MCF 10A (cell line): ENCODE measurements around the gene FERD3L. TPM values are rescaled to one million over a fixed set of nuclear protein-coding genes. Genes with fewer than 3 reads are reported as not detected.

ENCODE experiments used
- BruUV-seq: library from RNA; stranded (reverse); fragments of 400-500 nt; replicated peaks from 2 replicates; lab custom pipeline; 2021; lab: Mats Ljungman, UMichigan
- CTCF ChIA-PET: fragments of 300-600 bp; sonication (Branson Sonifier 250); formaldehyde crosslinking; extraction: SDS; loops from one replicate; lab custom pipeline; 2021; ENCODE audit warnings: antibody characterized with exemption, inconsistent platforms; lab: Yijun Ruan, JAX
- POLR2A ChIA-PET: fragments of 300-600, 350-650 bp; sonication (Branson Sonifier 250); formaldehyde crosslinking; extraction: SDS; loops from one replicate; lab custom pipeline; 2020; ENCODE audit warnings: antibody characterized with exemption, inconsistent platforms; lab: Yijun Ruan, JAX
- DNase-seq: peaks from one replicate; pipeline ENCODE4 v3.0.0-alpha.2; 2018; ENCODE audit not compliant: unreplicated experiment
- H3K27ac Mint-ChIP-seq: one replicate; pipeline ENCODE4 v1.8.0; 2022; ENCODE audit warnings: mild to moderate bottlenecking, low read depth, mixed read lengths; ENCODE audit not compliant: unreplicated experiment
- H3K27me3 Mint-ChIP-seq: one replicate; pipeline ENCODE4 v1.8.0; 2022; ENCODE audit warnings: mixed read lengths; ENCODE audit not compliant: insufficient read depth, unreplicated experiment
- H3K36me3 Mint-ChIP-seq: one replicate; pipeline ENCODE4 v1.8.0; 2022; ENCODE audit warnings: mild to moderate bottlenecking, moderate library complexity, mixed read lengths; ENCODE audit not compliant: insufficient read depth, unreplicated experiment
- H3K4me1 Mint-ChIP-seq: one replicate; pipeline ENCODE4 v1.8.0; 2022; ENCODE audit warnings: mixed read lengths; ENCODE audit not compliant: insufficient read depth, unreplicated experiment
- H3K4me3 Mint-ChIP-seq: one replicate; pipeline ENCODE4 v1.8.0; 2022; ENCODE audit warnings: mild to moderate bottlenecking, moderate library complexity, mixed read lengths; ENCODE audit not compliant: unreplicated experiment
- H3K9me3 Mint-ChIP-seq: one replicate; pipeline ENCODE4 v1.8.0; 2022; ENCODE audit warnings: mixed read lengths; ENCODE audit not compliant: unreplicated experiment
- intact Hi-C: fragments of 100-400 bp; cut with micrococcal nuclease; formaldehyde crosslinking; loops from 2 replicates; pipeline ENCODE4 v1.14.1; 2022
- total RNA-seq: library from RNA; stranded (reverse); gene quantifications from 2 replicates; pipeline ENCODE4 v1.2.3, GENCODE V29; 2022
- TF ChIP-seq, protein P1 (sequence below): fragments of 200-600 bp; IDR thresholded peaks from one replicate; pipeline ENCODE4 v1.8.0; 2022; ENCODE audit warnings: antibody characterized with exemption, mild to moderate bottlenecking; ENCODE audit not compliant: unreplicated experiment

Gene FERD3L
- total RNA-seq, 1 experiment from 2014 or later = not detected

DNA sequence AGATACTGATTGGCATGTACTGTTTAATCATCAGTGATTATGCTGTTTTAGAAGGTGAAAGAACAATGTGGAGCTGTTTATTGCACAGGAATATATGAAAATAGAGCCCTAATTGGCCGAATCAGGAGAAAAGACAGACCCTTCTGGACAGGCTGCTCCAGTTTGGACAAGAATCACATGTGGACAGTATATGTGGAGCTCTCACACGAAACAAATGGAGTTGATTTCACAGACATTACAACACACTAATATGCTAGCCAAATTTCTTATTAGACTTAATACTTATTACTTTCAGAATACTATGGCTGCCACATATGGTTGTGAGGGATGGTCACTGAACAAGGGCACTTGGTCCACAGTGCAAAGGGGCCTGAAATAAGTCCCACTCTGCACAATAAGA, 43.3 kb downstream of the FERD3L start:
- Mint-ChIP-seq H3K9me3 (no peaks in the 10 kb centered on the region), H3K27me3 (no peaks in the 10 kb centered on the region), H3K36me3 (peaks cover 6% of the 10 kb centered on the region), H3K27ac (no peak overlapping the region), H3K4me1 (no peaks in the 10 kb centered on the region), H3K4me3 (no peak overlapping the region)
- intact Hi-C loops = no loop called here
- CTCF ChIA-PET = interaction anchor here (1.0 kb wide), 1 partner anchor 404 kb away, joined by 4 read pairs; no protein-coding TSS in a partner anchor
- TF ChIP-seq, protein P1, sequence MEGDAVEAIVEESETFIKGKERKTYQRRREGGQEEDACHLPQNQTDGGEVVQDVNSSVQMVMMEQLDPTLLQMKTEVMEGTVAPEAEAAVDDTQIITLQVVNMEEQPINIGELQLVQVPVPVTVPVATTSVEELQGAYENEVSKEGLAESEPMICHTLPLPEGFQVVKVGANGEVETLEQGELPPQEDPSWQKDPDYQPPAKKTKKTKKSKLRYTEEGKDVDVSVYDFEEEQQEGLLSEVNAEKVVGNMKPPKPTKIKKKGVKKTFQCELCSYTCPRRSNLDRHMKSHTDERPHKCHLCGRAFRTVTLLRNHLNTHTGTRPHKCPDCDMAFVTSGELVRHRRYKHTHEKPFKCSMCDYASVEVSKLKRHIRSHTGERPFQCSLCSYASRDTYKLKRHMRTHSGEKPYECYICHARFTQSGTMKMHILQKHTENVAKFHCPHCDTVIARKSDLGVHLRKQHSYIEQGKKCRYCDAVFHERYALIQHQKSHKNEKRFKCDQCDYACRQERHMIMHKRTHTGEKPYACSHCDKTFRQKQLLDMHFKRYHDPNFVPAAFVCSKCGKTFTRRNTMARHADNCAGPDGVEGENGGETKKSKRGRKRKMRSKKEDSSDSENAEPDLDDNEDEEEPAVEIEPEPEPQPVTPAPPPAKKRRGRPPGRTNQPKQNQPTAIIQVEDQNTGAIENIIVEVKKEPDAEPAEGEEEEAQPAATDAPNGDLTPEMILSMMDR = no peak
- BruUV-seq = no TSS peak
- POLR2A ChIA-PET = interaction anchor here (1.6 kb wide), 1 partner anchor 12 kb away, joined by 5 read pairs; no protein-coding TSS in a partner anchor
- no peak for DNase-seq

DNA sequence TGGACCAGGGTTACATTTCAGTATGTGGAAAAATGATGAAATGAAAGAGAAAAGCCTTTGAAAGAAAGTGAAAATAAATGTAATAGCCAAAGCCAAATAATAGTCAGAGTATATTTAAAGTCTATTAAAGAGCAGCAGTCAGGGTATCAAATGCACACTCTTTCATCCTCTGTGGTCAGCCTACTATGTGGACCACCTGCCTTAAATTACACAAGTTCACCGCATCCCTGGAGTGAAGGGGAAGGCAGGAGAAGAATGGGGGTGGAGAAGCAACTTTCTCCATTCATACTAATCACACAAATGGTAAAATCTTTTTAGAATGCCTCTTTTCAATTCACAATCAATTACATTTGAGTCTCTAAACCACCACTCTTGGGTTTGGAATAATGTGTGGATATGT, 43.7 kb downstream of the FERD3L start:
- intact Hi-C loops = no loop called here
- Mint-ChIP-seq H3K9me3 (no peaks in the 10 kb centered on the region), H3K4me1 (no peaks in the 10 kb centered on the region), H3K27me3 (no peaks in the 10 kb centered on the region), H3K4me3 (no peak overlapping the region), H3K27ac (peak overlapping the region; percentile 35), H3K36me3 (peaks cover 6% of the 10 kb centered on the region)
- ChIA-PET CTCF (interaction anchor here (1.0 kb wide), 1 partner anchor 404 kb away, joined by 4 read pairs; no protein-coding TSS in a partner anchor), POLR2A (interaction anchor here (1.6 kb wide), 1 partner anchor 12 kb away, joined by 5 read pairs; no protein-coding TSS in a partner anchor)
- TF ChIP-seq, protein P1 = no peak
- DNase-seq = no peak
- no TSS peak for BruUV-seq

DNA sequence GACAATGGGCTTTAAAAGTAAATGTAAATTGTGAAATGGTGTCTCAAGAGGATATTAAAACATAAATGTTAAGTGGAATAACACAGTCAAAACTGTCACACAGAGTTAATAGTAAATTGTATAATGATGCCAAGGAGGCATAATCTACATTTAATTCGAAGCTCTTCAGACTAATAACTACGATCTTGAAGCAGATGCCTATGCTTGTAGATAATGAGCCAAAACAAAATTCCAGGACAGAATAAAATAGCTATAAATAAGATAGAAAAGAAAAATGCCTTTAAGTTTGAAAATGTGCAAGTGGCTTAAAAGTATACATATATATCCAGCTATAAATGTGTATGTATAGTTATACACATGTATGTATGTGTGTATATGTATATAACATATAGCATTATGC, 45.3 kb downstream of the FERD3L start:
- Mint-ChIP-seq H3K9me3 (no peaks in the 10 kb centered on the region), H3K4me1 (no peaks in the 10 kb centered on the region), H3K4me3 (no peak overlapping the region), H3K27ac (no peak overlapping the region), H3K27me3 (no peaks in the 10 kb centered on the region), H3K36me3 (peaks cover 6% of the 10 kb centered on the region)
- intact Hi-C loops = no loop called here
- CTCF ChIA-PET = no interaction called here
- no TSS peak for BruUV-seq
- TF ChIP-seq, protein P1 = no peak
- DNase-seq = no peak
- POLR2A ChIA-PET = interaction anchor here (0.7 to 1.6 kb wide), 5 partner anchors 14 to 39 kb away, joined by 3 to 6 read pairs (median 4); no protein-coding TSS in a partner anchor

DNA sequence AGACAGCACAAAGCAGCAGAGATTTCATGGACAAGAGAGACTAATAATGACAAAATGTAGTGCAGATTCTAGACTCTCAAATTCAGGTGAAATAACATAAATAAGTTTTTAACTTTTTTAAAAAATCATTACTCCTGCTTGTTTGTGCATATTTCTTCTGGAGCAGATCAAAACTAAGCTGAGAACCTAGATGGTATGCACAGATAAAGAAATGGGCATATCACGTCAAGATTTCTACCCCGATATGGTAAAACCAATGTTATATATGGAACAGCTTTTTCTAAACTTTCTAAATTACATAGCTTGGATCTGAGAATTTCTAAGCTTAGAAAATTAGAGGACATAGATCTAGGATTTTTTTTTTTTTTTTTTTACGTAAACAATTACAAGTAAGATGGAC, 46.0 kb downstream of the FERD3L start:
- intact Hi-C loops = no loop called here
- ChIA-PET POLR2A (interaction anchor here (0.7 to 1.4 kb wide), 3 partner anchors 14 to 20 kb away, joined by 4 read pairs; no protein-coding TSS in a partner anchor), CTCF (interaction anchor here (0.6 kb wide), 1 partner anchor 83 kb away, joined by 3 read pairs; no protein-coding TSS in a partner anchor)
- H3K4me3 Mint-ChIP-seq = no peak overlapping the region
- TF ChIP-seq, protein P1 = no peak
- no peaks in the 10 kb centered on the region for H3K4me1 Mint-ChIP-seq
- H3K36me3 Mint-ChIP-seq = peaks cover 6% of the 10 kb centered on the region
- no peaks in the 10 kb centered on the region for H3K9me3 Mint-ChIP-seq
- H3K27me3 Mint-ChIP-seq = no peaks in the 10 kb centered on the region
- DNase-seq = no peak
- no TSS peak for BruUV-seq
- no peak overlapping the region for H3K27ac Mint-ChIP-seq
